NCI-H2107 (cell line): ENCODE data around the gene TLE5.
"Not testable (repeated sequence)": the region's sequence is repeated elsewhere in the genome, so short reads cannot be mapped to it uniquely, and the experiment has no call there.

Experiments used
- DNase-seq: peaks from one replicate; lab custom pipeline; 2025; lab: John Stamatoyannopoulos, UW

Gene TLE5

DNA sequence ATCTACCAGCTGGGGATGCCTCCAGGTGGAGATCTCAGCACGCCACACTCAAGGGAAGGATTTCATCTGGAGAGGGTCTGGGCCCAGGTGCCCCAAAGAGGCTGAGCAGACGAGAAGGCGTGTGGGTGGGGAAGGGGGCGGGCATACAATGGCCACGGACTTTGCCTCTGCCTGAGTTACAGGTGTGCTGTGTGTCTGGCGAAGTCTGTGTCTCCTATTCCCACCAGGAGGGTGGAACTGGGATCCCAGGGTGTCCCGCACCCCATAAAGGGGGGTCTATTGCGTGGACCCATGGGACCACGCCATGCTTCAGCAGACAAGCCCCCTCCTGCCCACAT is 36.8 kb downstream of the TLE5 start:
- no peak for DNase-seq

DNA sequence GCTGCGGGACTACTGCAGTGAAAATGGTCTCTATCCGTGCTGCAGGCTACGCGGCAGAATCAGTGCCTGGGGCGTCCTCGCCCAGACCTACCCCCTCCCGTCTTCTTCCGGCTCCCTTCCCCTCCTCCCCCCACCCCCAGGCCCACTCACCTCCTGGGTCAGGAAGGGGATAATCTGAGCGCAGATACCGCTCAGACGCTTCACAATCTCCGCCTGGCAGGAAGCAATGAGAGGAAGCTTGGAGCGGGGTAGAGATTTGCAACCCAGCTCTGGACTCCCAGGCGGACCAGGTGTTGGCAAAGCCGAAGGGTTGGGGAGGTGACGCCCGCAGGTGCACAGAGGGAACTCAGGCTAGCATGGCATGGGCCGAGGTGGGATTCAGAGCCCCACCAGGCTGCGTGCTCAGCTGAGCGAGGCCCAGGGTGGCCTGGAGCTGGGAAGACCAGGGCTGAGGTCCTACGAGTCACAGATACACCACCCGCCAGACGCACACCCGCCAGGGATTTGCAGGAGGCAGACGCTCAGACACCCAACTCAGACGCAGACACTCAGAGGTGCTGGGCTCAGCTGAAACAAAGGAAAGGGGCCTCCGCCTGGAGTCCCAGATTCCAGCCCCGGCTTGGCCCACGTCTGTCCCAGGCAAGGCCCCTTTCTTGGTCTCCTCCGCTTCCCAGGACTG is 37.3 kb downstream of the TLE5 start:
- DNase-seq: no peak

DNA sequence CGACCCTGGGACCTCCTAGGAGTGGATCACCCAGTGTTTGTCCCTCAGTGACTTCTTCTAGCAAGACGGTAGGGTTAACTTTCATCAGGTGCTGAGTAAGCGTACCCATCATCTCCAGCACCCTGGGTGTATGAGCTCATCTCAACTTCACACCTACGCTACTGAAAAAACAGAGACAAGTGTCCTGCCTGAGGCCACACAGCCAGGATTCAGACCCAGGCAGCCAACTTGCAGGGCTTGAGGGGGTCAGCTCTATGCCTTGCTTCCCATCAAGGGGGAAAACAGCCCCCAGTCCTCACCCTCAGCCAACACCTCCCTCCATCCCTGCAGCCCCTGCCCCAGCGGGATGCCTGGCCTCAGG is 37.8 kb downstream of the TLE5 start:
- DNase-seq: no peak

DNA sequence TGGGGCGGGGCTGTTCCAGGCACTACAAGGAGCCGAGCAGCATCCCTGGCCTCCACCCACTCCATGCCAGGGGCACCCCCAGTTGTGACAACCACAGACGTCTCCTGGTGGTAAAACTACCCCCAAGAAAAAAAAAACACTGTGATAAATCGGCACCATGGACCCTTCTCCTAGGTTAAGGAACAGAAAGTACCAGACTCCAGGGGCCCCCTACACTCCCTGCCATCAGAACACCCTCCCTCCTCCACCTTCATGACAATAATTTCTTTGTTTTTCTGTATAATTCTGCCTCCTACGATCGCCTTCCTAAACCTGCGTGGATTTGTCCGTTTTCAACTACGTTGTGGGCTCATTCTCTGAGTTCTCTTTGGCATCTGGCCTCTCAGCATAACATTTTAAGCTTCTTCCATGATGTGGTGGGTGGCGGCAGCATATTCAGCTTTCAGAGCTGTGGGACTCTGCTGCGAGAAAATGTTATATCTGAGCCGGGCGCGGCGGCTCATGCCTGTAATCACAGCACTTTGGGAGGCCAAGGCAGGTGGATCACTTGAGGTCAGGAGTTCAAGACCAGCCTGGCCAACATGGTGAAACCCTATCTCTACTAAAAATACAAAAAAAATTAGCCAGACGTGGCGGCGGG is 41.9 kb downstream of the TLE5 start:
- DNase-seq: no peak

DNA sequence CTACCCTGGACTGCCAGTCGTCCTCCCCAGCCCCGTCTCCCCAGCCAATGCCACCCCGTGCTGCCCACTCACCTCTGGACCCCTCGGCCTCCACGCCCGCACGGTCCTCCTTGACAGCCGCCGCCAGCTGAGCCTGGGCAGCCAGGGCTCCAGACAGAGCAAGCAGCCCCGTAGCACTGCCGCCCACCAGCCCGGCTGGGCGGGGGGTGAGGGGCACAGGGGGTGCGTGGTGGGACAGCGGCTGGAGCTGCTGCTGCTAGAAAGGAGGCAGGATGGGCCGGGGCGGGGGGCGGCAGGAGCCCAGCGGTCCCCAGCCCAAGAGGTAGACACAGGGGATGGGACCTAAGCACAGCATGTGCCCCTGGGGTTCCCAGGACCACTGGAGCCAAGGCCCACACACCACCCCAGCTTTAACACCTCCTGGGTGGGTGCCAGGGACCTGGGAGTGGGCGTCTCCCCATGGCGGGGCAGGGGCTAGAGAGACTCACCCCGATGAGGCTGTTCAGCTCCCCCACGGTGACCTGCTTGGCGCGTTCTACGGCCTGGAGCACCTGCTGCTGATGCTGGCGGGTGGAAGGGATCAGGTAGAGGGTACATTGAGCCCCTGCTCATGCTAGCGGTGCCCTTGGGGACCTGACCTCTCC is 43.0 kb downstream of the TLE5 start:
- no peak for DNase-seq

DNA sequence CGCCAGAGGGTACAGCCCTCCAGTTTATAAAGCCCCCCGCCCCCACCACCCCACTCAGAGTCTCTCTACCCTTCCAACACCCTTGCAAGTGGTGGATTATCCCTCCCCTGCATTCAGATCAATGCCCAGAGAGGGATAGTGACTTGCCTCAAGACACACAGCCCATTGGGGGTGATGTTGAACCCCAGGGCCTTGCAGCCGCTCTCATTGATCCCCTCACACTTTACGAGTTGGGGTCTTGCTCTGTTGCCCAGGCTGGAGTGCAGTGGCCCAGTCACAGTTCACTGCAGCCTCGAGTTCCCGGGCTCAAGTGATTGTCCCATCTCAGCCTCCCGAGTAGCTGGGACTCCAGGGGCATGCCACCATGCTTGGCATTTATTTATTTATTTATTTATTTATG is 44.4 kb downstream of the TLE5 start:
- DNase-seq: no peak

DNA sequence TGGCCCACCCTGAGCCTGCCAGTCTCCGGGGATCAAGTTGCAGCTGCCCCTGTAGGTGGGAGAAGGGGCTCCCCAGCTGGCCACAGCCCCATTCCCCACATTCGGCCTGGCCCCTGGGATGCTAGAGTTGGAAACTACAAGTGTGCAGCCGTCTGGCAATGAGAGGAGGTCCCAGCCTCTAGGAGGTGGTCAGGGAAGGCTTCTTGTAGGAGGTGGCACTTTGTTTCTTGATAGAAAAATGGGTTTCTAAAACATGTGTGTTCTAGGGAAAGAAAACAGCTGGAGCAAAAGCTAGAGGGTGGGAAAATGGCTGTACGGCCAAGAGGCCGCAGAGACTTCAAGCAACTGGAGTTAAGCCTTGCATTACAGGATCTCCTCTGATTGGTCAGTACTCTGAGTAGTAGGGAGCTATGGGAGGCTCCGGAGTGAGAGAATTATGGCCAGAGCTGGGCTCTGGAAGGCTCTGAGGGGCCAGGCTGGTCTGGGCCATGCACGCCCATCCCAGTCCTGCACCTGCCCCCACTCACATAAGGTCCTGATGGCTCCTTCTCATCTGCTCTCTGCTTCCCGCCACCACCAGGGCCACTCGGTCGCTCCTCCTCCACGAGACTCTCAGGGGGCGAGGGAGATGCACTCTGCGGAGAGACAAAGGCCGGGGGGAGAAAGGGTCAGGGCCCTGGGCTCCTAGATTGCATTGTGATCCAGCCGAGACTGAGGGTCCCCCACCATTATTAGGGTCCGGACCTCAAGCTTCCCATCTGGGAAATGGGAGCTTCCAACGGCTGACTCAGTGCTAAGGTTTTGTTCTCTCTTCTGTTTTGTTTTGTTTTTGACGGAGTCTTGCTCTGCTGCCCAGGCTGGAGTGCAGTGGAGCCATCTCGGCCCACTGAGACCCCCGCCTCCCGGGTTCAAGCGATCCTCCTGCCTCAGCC is 46.9 kb downstream of the TLE5 start:
- no peak for DNase-seq

DNA sequence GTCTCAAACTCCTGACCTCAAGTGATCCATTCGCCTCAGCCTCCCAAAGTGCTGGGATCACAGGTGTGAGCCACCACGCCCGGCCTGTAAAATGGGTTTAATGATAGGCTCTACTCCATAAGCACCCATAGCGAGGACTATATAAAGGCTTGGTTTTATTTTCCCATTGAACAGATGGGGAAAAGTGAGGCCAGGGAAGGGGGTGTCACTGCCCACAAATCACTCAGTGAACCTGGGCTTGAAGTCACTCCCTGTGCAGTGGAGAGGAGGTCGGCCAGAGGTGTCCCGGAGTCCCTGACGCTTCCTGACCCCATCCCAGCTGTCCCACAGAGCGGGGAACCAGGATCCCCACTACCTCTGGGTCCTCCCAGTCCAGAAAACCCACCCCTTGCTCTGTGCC is 48.2 kb downstream of the TLE5 start:
- DNase-seq: no peak

DNA sequence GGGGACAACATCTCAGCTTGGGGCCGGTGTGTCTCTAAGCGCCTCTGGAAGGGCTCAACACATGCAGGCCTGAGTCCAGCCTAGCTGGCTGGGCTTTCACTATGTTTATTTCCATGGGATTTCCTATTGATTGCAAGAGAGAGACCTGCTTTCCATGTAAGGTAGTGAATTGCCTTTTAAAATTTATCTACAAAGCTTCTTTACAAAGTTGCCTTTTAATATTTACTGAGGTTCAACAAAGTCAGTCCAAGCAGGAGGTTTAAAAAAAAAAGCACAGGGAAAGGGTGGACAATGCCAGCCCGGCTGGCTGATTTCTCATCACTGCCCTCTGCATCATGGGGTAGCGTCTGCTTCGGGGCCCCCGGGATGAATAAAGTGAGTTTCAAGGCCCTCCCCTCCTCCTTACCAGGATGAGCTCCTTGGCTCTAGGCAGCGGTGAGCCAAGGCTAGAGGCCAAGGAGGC is 49.0 kb downstream of the TLE5 start:
- no peak for DNase-seq

DNA sequence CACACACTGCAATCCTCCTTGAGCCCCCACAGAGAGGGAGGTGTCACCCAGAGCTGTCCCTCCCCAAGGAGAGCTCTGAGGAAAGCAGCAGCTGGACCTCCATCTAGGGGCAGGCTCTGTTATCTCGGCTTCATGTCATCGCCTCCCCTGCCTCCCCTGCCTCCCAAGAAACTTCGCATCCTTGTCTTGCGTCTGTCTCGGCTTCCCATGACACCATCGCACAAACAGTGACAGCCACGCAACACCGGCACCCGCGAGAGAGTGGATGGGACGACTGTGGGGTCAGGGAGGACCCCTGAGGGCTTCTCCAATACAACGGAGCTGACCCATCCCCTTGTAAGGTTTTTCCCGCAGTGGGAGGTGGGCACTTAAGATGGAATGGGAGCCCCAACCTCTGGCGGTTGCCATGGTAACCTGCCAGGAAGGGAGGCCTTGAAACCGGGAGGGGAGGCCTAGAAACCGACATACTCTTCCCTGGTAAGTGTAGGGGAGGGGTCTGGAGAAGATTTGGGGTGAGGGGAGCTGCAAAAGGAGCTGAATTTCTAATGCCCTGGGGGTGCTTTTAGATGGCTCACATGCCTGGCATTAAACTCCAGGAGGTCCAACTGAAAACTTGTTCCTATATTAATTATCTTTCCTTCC is 49.6 kb downstream of the TLE5 start:
- DNase-seq: no peak

DNA sequence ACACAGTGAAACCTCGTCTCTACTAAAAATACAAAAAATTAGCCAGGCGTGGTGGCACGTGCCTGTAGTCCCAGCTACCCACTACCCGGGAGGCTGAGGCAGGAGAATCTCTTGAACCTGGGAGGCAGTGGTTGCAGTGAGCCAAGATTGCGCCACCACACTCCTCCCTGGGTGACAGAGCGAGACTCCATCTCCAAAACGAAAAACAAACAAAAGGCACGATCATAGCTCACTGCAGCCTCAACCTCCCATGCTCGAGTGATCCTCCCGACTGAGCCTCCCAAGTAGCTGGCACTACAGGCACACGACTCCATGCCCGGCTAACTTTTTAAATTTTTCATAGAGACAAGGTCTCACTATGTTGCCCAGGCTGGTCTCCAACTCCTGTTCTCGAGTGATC is 50.2 kb downstream of the TLE5 start:
- not testable (repeated sequence) for DNase-seq

DNA sequence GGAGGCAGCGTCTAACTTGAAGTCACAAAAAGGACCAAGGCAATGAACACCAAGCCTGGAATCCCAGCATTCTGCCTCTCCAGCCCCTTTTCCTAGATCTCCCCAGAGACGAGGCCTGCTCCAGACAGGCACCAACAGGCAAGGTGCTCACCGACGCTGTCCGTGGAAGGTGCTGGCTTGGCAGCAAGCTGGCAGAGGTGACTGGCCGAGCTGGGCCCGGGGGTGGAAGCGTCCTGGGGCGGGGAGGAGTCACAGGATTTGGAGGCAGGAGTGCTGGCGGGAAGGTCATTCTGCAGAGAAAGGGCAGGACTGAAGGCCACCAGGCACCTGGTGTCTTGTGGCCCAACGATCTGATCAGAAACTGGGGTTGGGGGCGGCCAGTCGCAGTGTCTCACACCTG is 51.4 kb downstream of the TLE5 start:
- DNase-seq: no peak

DNA sequence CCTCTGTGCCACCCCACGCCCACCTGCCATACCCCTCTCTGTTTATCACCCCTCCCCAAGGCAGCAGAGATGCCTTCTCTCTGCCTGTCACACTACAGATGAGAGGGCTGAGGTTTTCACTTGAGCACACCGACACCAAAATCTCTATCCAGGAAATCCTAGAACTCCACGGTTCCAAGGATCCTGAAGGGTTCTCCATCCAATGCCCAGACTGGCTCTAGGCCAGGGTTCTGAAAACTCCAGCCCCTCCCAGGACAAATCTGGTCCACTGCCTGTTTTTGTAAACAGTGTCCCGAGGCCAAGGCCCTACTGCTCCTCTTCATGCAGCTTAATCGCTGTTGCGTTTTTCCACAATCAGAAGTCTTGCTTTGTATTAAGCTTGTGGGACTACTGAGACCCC is 53.3 kb downstream of the TLE5 start:
- no peak for DNase-seq

DNA sequence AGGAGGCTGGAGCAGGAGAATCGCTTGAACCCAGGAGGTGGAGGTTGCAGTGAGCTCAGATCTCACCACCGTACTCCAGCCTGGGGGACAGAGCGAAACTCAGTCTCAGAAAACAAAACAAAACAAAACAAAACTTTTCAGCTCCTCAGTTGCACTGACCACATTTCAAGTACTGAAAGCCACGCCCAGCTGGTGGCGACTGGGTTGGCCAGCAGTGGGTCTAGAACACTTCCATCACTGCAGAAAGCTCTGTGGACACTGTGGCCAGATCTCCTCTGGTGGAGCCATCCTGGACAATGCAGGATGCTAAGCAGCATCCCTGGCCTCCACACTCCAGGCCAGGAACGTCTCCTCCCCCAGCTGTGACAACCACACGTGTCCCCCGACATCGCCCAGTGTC is 54.3 kb downstream of the TLE5 start:
- no peak for DNase-seq

DNA sequence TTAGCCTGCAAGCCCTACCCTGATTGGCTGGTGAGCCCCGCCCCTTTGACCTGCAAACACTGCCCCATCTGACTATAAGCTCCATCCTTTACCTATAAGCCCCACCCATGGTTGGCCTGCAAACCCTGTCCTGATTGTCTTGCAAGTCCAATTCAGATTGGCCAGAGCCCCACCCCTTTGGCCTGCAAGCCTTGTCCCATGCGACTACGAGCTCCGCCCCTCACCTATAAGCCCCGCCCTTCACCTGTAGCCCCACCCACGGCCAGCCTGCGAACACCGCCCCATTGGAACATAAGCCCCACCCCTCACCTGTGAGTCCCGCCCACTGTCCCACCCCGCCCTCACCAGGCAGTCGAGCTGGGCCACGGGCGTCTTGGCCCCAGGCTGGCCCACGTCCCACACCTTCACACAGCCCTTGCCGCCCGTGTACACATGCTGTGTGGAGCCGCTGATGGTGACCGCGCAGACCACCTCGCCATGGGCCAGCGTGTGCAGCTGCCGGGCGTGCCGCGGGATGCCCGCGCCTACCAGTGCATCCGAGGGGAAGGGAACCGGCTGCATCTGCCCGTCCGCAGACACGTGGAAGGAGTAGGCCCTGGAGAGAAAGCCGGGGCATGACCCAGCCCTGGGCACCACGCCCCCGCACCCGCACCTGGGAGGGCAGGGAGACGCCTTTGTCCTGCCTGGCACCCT is 56.1 kb downstream of the TLE5 start:
- no peak for DNase-seq

DNA sequence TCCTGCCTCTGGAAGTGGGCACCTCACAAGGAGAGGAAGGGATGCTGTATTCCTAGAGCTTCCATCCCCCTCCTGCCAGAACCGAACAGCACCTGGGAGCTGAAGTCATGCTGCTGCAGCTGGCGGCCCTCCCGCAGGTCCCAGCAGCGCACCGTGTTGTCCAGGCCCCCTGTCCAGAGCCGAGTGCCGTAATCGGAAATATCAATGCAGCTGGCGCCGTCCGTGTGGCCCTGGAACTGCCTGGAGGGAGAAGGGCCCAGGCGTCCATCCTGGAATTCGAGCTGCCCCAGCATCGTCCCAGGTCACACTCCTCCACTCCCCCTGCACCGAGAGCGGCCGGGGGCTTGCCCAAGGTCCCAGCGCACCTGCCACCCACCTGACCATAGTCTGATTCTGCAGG is 57.0 kb downstream of the TLE5 start:
- DNase-seq: no peak

DNA sequence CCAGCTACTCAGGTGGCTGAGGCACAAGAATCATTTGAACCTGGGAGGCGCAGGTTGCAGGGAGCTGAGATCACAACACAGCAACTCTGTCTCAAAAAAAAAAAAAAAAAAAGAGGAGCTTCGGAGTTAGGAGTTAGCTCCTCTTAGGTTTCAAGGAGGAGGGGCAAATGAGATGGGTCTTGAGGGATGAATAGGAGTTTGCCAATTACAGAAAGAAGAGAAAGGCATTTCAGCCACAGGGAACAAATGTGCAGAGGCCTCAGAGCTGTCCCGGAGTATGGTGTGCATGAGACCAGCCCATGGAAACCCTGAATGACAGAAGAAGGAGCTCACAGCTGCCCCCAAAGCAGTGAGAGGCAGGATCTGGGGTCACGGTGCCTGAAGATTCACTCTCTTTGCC is 57.8 kb downstream of the TLE5 start:
- no peak for DNase-seq

DNA sequence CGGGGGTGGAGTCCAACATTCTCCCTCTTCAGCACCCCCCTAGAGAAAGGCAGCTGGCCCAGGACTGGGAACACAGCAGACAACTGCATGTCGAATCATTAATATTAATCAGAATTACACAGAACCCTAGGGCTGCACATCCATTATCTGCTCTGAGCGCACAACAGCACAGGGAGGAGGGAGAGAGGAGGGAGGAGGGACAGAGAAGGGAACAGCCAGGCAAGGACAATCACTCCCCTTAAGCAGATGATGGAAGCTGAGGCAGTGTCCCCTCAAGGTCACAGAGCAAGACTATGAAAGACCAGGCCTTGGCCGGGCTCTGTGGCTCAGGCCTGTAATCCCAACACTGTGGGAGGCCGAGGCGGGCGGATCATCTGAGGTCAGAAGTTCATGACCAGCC is 59.2 kb downstream of the TLE5 start:
- no peak for DNase-seq
